ENCODE results near the gene GNA12.

- no peak for TF ChIP-seq POLR2A (IDR thresholded peaks at IDR 0.05)
- TF ChIP-seq CTCF (IDR thresholded peaks at IDR 0.05) = no peak
- no peak for TF ChIP-seq POLR2AphosphoS5 (IDR thresholded peaks at IDR 0.05)
- TF ChIP-seq EP300 (IDR thresholded peaks at IDR 0.05) = no peak
These were observed 29.0 kb upstream of the GNA12 start for GRCh38 chr7:2873146-2873545.

Measured in gastroesophageal sphincter (tissue), 3 donors.